Common myeloid progenitor, CD34-positive (primary cell): ENCODE measurements around the gene KDM1B.

Experiments
- CTCF ChIA-PET: fragments of 350-600 bp; sonication (Branson Sonifier 250); formaldehyde crosslinking; loops from one replicate; lab custom pipeline; 2021; ENCODE audit warnings: antibody characterized with exemption; lab: Charles Lee
- POLR2A ChIA-PET: fragments of 350-600 bp; sonication (Branson Sonifier 250); formaldehyde crosslinking; loops from one replicate; lab custom pipeline; 2021; ENCODE audit warnings: antibody characterized with exemption; lab: Charles Lee
- DNase-seq, 3 donors: peaks; one replicate each; pipeline versions ENCODE4 v3.0.0 to v3.0.0-alpha.2; 2013
- H3K27ac ChIP-seq, 2 experiments: 1 replicate in 1 of 2; 2 replicates in 1 of 2; pipeline ENCODE4 v1.7.0; 2013; ENCODE audit warnings: inconsistent platforms in 2 of 2, low read length in 2 of 2, mild to moderate bottlenecking in 2 of 2, low read depth in 1 of 2, moderate library complexity in 1 of 2; ENCODE audit not compliant: severe bottlenecking in 2 of 2, insufficient read depth in 1 of 2, poor library complexity in 1 of 2
- H3K27me3 ChIP-seq, 5 experiments: replicated peaks in 2 of 5; 1 replicate in 3 of 5; 2 replicates in 2 of 5; pipeline versions ENCODE4 v1.6.1 to v1.7.0; 2013; ENCODE audit warnings: low read length in 4 of 5, mild to moderate bottlenecking in 2 of 5, moderate library complexity in 2 of 5, inconsistent platforms in 1 of 5; ENCODE audit not compliant: insufficient read depth in 5 of 5, control insufficient read depth in 4 of 5
- H3K36me3 ChIP-seq, 4 experiments: 1 replicate in 2 of 4; 2 replicates in 2 of 4; pipeline versions ENCODE4 v1.6.1 to v1.7.0; 2013; ENCODE audit warnings: low read length in 3 of 4, control low read depth in 1 of 4, mild to moderate bottlenecking in 1 of 4; ENCODE audit not compliant: control insufficient read depth in 4 of 4, insufficient read depth in 4 of 4
- H3K4me1 ChIP-seq, 4 experiments: 1 replicate in 3 of 4; 2 replicates in 1 of 4; pipeline versions ENCODE4 v1.6.1 to v1.7.1; 2013; ENCODE audit warnings: low read length in 3 of 4, mild to moderate bottlenecking in 3 of 4, control low read depth in 1 of 4, inconsistent platforms in 1 of 4, moderate library complexity in 1 of 4; ENCODE audit not compliant: control insufficient read depth in 4 of 4, insufficient read depth in 4 of 4; ENCODE audit errors: control extremely low read depth in 1 of 4
- H3K4me3 ChIP-seq, 7 experiments: 1 replicate in 4 of 7; 2 replicates in 3 of 7; pipeline versions ENCODE4 v1.5.1 to v1.7.0; 2013; ENCODE audit warnings: mild to moderate bottlenecking in 7 of 7, low read length in 6 of 7, moderate library complexity in 6 of 7, inconsistent platforms in 2 of 7, low read depth in 2 of 7, control low read depth in 1 of 7; ENCODE audit not compliant: insufficient read depth in 4 of 7, control insufficient read depth in 1 of 7; ENCODE audit errors: extremely low read depth in 1 of 7
- H3K9me3 ChIP-seq, 5 experiments: 1 replicate in 4 of 5; 2 replicates in 1 of 5; pipeline versions ENCODE4 v1.6.1 to v1.7.1; 2013; ENCODE audit warnings: low read length in 4 of 5, mild to moderate bottlenecking in 2 of 5, inconsistent platforms in 1 of 5, low read depth in 1 of 5, moderate library complexity in 1 of 5; ENCODE audit not compliant: control insufficient read depth in 4 of 5, insufficient read depth in 2 of 5; ENCODE audit errors: control extremely low read depth in 1 of 5
- WGBS: methylation state at CpG from one replicate; pipeline ENCODE4 v1.1.5; 2013; ENCODE audit not compliant: insufficient coverage; 5-methylcytosine and 5-hydroxymethylcytosine counted together

Gene KDM1B

GRCh38 chr6:18211338-18211737 is 56.1 kb downstream of the KDM1B start:
- POLR2A ChIA-PET: no interaction called here
- peaks cover 13 to 62% (median 31%) of the 10 kb centered on the region in 4 experiments for H3K36me3 ChIP-seq
- DNase-seq: no peak
- peaks cover 5 to 25% (median 10%) of the 10 kb centered on the region in 4 experiments for H3K4me1 ChIP-seq
- no peaks in the 10 kb centered on the region for H3K9me3 ChIP-seq
- WGBS: 98% methylated on average over 5 of the region's 6 CpGs
- H3K27ac ChIP-seq: no peak overlapping the region
- H3K27me3 ChIP-seq: no peaks in the 10 kb centered on the region
- CTCF ChIA-PET: no interaction called here
- H3K4me3 ChIP-seq: no peak overlapping the region

GRCh38 chr6:18212231-18212630 is 57.0 kb downstream of the KDM1B start:
- H3K27ac ChIP-seq: no peak overlapping the region
- H3K4me3 ChIP-seq: no peak overlapping the region
- H3K36me3 ChIP-seq: peaks cover 13 to 58% (median 31%) of the 10 kb centered on the region in 4 experiments
- H3K9me3 ChIP-seq: no peaks in the 10 kb centered on the region
- no peak for DNase-seq
- ChIA-PET CTCF (no interaction called here), POLR2A (no interaction called here)
- H3K4me1 ChIP-seq: peaks cover 5 to 27% (median 10%) of the 10 kb centered on the region in 4 experiments
- H3K27me3 ChIP-seq: no peaks in the 10 kb centered on the region
- WGBS: 87% methylated on average over 3 of the region's 4 CpGs

- Histone ChIP-seq H3K36me3 (peaks cover 17 to 57% (median 31%) of the 10 kb centered on the region in 4 experiments), H3K4me1 (peaks cover 5 to 27% (median 10%) of the 10 kb centered on the region in 4 experiments), H3K9me3 (no peaks in the 10 kb centered on the region), H3K4me3 (no peak overlapping the region), H3K27me3 (no peaks in the 10 kb centered on the region), H3K27ac (no peak overlapping the region)
- ChIA-PET POLR2A (no interaction called here), CTCF (interaction anchor here (0.9 kb wide), 1 partner anchor 20 kb away, joined by 3 read pairs; no protein-coding TSS in a partner anchor)
- no peak for DNase-seq
- 95% methylated on average over 6 of the region's 9 CpGs for WGBS
These were observed 58.2 kb downstream of the KDM1B start for GRCh38 chr6:18213439-18213838.

- H3K9me3 ChIP-seq: no peaks in the 10 kb centered on the region
- WGBS: 94% methylated on average over 4 of the region's 4 CpGs
- no peaks in the 10 kb centered on the region for H3K27me3 ChIP-seq
- DNase-seq: no peak
- ChIA-PET POLR2A (no interaction called here), CTCF (no interaction called here)
- H3K36me3 ChIP-seq: peaks cover 18 to 57% (median 32%) of the 10 kb centered on the region in 4 experiments
- no peak overlapping the region for H3K4me3 ChIP-seq
- H3K27ac ChIP-seq: no peak overlapping the region
- H3K4me1 ChIP-seq: peaks cover 5 to 27% (median 10%) of the 10 kb centered on the region in 4 experiments
These were observed 58.8 kb downstream of the KDM1B start for GRCh38 chr6:18214003-18214402.

- H3K27ac ChIP-seq: peak overlapping the region in 1 of 2 experiments; percentile 61
- 17% methylated on average over 4 of the region's 7 CpGs for WGBS
- peak in 2 of 3 donors; percentile 46 to 52 for DNase-seq
- H3K9me3 ChIP-seq: no peaks in the 10 kb centered on the region
- POLR2A ChIA-PET: interaction anchor here (0.6 kb wide), 1 partner anchor 8 kb away, joined by 3 read pairs; no protein-coding TSS in a partner anchor
- CTCF ChIA-PET: interaction anchor here (1.6 to 1.7 kb wide), 2 partner anchors 10 to 16 kb away, joined by 4 to 5 read pairs; no protein-coding TSS in a partner anchor
- peak overlapping the region in 1 of 7 experiments; percentile 33 for H3K4me3 ChIP-seq
- H3K36me3 ChIP-seq: peaks cover 13 to 53% (median 32%) of the 10 kb centered on the region in 4 experiments
- H3K27me3 ChIP-seq: no peaks in the 10 kb centered on the region
- peaks cover 5 to 22% (median 10%) of the 10 kb centered on the region in 4 experiments for H3K4me1 ChIP-seq
These were observed 60.2 kb downstream of the KDM1B start for GRCh38 chr6:18215436-18215835.

- no peak for DNase-seq
- 96% methylated on average over 6 of the region's 7 CpGs for WGBS
- Histone ChIP-seq H3K27me3 (no peaks in the 10 kb centered on the region), H3K9me3 (no peaks in the 10 kb centered on the region), H3K4me3 (no peak overlapping the region), H3K36me3 (peaks cover 9 to 55% (median 35%) of the 10 kb centered on the region in 4 experiments), H3K4me1 (peaks cover 5 to 22% (median 10%) of the 10 kb centered on the region in 4 experiments), H3K27ac (no peak overlapping the region)
- ChIA-PET POLR2A (interaction anchor here (0.6 kb wide), 1 partner anchor 55 kb away, joined by 3 read pairs; no protein-coding TSS in a partner anchor), CTCF (interaction anchor here (1.6 to 1.7 kb wide), 2 partner anchors 9 to 17 kb away, joined by 4 to 5 read pairs; no protein-coding TSS in a partner anchor)
These were observed 61.2 kb downstream of the KDM1B start for GRCh38 chr6:18216411-18216810.

GRCh38 chr6:18218233-18218632 is 63.0 kb downstream of the KDM1B start:
- POLR2A ChIA-PET: no interaction called here

More at GRCh38 chr6:18218233-18218632, 63.0 kb downstream of the KDM1B start:
- Histone ChIP-seq H3K9me3 (no peaks in the 10 kb centered on the region), H3K27me3 (no peaks in the 10 kb centered on the region), H3K27ac (no peak overlapping the region), H3K36me3 (peaks cover 17 to 58% (median 39%) of the 10 kb centered on the region in 4 experiments), H3K4me3 (no peak overlapping the region), H3K4me1 (peaks cover 5 to 22% (median 10%) of the 10 kb centered on the region in 4 experiments)
- WGBS: 100% methylated on average over 3 of the region's 3 CpGs
- CTCF ChIA-PET: no interaction called here
- DNase-seq: no peak
